Placental pericyte (primary cell): ENCODE data around the gene RALGDS. TPM values are rescaled to one million over a fixed set of nuclear protein-coding genes. Genes with fewer than 3 reads are reported as not detected.

Source experiments
- small RNA-seq: library from RNA; depleted of rRNA; stranded (forward); fragments of <200 nt; gene quantifications from one replicate; pipeline ENCODE3, GENCODE V24; 2012; ENCODE audit warnings: low replicate concordance
- total RNA-seq: library from RNA; depleted of rRNA; stranded (reverse); fragments of >200 nt; gene quantifications from 2 replicates; pipeline ENCODE4 v1.2.3, GENCODE V29; 2012

Gene RALGDS
- total RNA-seq: 16.4 and 25.6 TPM in 2 replicates

GRCh38 chr9:133121198-133121914, at the start of gene RALGDS:
TSS of gene RALGDS (minus strand) at chr9:133121240. CDS start at chr9:133121154, 86 bp downstream.

GRCh38 chr9:133163504-133164172, 42.6 kb upstream of the RALGDS start, which contains the start of gene GBGT1:
TSS of gene GBGT1 (minus strand) at chr9:133163914. CDS start at chr9:133162412, 1,502 bp downstream.

GRCh38 chr9:133061764-133062145, 59.3 kb downstream of the RALGDS start, which contains the start of gene CEL:
TSS of gene CEL (plus strand) at chr9:133061981. CDS start at chr9:133062003, 22 bp downstream.

Small RNAs within 50 kb of the gene (small RNA-seq; reads per million reads assigned to genes)
- gene MIR6877: 4.1 reads per million, percentile 85 among the genes with 10 or more reads in this experiment

Other genes starting within 250 kb of the RALGDS start
- 0.14 and 0.66 TPM in 2 replicates for gene AK8, start 243.0 kb downstream of the RALGDS start, total RNA-seq
- gene SPACA9, start 242.3 kb downstream of the RALGDS start, total RNA-seq: 2.0 and 2.6 TPM in 2 replicates
- gene TSC1, start 176.6 kb downstream of the RALGDS start, total RNA-seq: 64.1 and 91.3 TPM in 2 replicates
- gene GFI1B, start 142.5 kb downstream of the RALGDS start, total RNA-seq: not detected in 2 replicates
- gene GTF3C5, start 90.2 kb downstream of the RALGDS start, total RNA-seq: 46.2 and 56.7 TPM in 2 replicates
- gene CEL, start 59.3 kb downstream of the RALGDS start, total RNA-seq: 0.22 TPM in 1 of 2 replicates, not detected in the other
- 1.6 and 10.3 TPM in 2 replicates for gene GBGT1, start 42.7 kb upstream of the RALGDS start, total RNA-seq
- gene OBP2B, start 88.0 kb upstream of the RALGDS start, total RNA-seq: not detected in 2 replicates
- gene ABO, start 154.0 kb upstream of the RALGDS start, total RNA-seq: not detected in 2 replicates
- gene SURF6, start 214.9 kb upstream of the RALGDS start, total RNA-seq: 7.6 and 12.0 TPM in 2 replicates
- 18.6 and 20.3 TPM in 2 replicates for gene MED22, start 226.9 kb upstream of the RALGDS start, total RNA-seq
- gene RPL7A, start 227.0 kb upstream of the RALGDS start, total RNA-seq: 1,207 and 2,492 TPM in 2 replicates
- 18.2 and 27.1 TPM in 2 replicates for gene SURF1, start 235.2 kb upstream of the RALGDS start, total RNA-seq
- 9.2 and 17.0 TPM in 2 replicates for gene SURF2, start 235.3 kb upstream of the RALGDS start, total RNA-seq